SK-N-MC (cell line): ENCODE data around the gene RPP14.

Source experiments
- EZH2 ChIP-seq: fragments of 200-600 bp; sonication (generic); IDR thresholded peaks from one replicate; pipeline ENCODE4 v1.6.1; 2017; ENCODE audit warnings: antibody characterized with exemption
- FOXP2 ChIP-seq: optimal IDR thresholded peaks from 2 replicates; pipeline ENCODE3; 2011; ENCODE audit warnings: mild to moderate bottlenecking, moderate library complexity; ENCODE audit not compliant: insufficient read depth; ENCODE audit errors: extremely low read length, control extremely low read depth
- POLR2AphosphoS5 ChIP-seq: IDR thresholded peaks from 2 replicates; pipeline ENCODE4 v1.6.1; 2012; ENCODE audit warnings: mild to moderate bottlenecking, low read depth, low read length, borderline replicate concordance

DNA sequence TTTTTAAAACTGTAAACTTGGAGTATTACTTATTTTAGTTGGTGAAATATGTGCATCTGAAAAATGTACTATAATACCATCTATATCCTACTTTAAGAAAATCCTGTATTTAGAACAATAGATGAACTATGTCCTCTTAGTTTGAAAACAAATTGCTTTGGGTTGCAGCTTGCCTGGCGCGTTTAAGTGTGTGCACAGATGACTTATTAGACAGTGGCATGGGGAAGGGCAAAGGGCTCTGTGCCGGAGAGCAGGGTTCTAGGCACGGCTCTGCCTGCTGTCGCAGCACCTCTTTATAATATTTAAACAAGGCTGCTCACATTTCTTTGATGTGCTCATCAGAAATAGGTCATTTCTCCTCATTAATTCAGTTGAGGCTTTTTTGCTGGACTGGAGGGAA, 36.6 kb downstream of the RPP14 start:
- TF ChIP-seq POLR2AphosphoS5, result no peak
- TF ChIP-seq FOXP2, result no peak
- TF ChIP-seq EZH2, result no peak
